K562 (cell line): ENCODE data around the gene SYNGR1. TPM values are rescaled to one million over a fixed set of nuclear protein-coding genes. Genes with fewer than 3 reads are reported as not detected.

Experiments
- CBX5 ChIP-seq: IDR thresholded peaks from 2 replicates; pipeline ENCODE4 v1.6.1; 2014; ENCODE audit warnings: low read depth, borderline replicate concordance
- CXXC5 ChIP-seq: fragments of 250-450 bp; sonication (Bioruptor Pico); IDR thresholded peaks from 2 replicates; pipeline ENCODE4 v1.8.0; 2022; ENCODE audit warnings: inconsistent platforms, mild to moderate bottlenecking, moderate library complexity
- ETV1 ChIP-seq: fragments of 450-650 bp; conservative IDR thresholded peaks from 2 replicates; pipeline ENCODE4 v1.6.1; 2016; ENCODE audit warnings: missing genetic modification characterization, control low read depth, low read depth, missing compliant biosample characterization
- ETV5 ChIP-seq: sonication (generic); formaldehyde crosslinking; IDR thresholded peaks from 2 replicates; pipeline ENCODE4 v1.4.0; 2020; ENCODE audit warnings: low read depth, mild to moderate bottlenecking, missing genetic modification reagents
- HDAC1 ChIP-seq, 2 experiments: fragments of 450-650 bp; IDR thresholded peaks; 2 replicates each; pipeline ENCODE4 v1.6.1; 2016 to 2017; ENCODE audit warnings: inconsistent platforms in 1 of 2, mild to moderate bottlenecking in 1 of 2, moderate library complexity in 1 of 2
- HLTF ChIP-seq: fragments of 450-650 bp; IDR thresholded peaks from 2 replicates; pipeline ENCODE4 v1.6.1; 2016
- LCOR ChIP-seq: sonication (generic); formaldehyde crosslinking; IDR thresholded peaks from 2 replicates; pipeline ENCODE4 v1.8.0; 2022; ENCODE audit warnings: mild to moderate bottlenecking, missing genetic modification reagents
- MNT ChIP-seq, 2 experiments: fragments of 450-650 bp; conservative IDR thresholded peaks; 2 replicates each; pipeline ENCODE4 v1.6.1; 2017; ENCODE audit warnings: mild to moderate bottlenecking in 2 of 2, moderate library complexity in 2 of 2
- MYC ChIP-seq, 2 experiments: fragments of 250-450 bp in 1 of 2; sonication (Bioruptor Pico) in 1 of 2; IDR thresholded peaks; 2 replicates each; pipeline versions ENCODE4 v1.5.1 to v1.6.1; 2012 to 2021; ENCODE audit warnings: low read depth in 2 of 2, borderline replicate concordance in 1 of 2, improper control_type of control experiment in 1 of 2, low read length in 1 of 2, mild to moderate bottlenecking in 1 of 2, moderate library complexity in 1 of 2
- PHF8 ChIP-seq: fragments of 200-600 bp; sonication (generic); IDR thresholded peaks from 2 replicates; pipeline ENCODE4 v1.6.1; 2012; ENCODE audit warnings: mixed run types, mild to moderate bottlenecking, inconsistent platforms, low read length, moderate library complexity, borderline replicate concordance
- POLR3A ChIP-seq: IDR thresholded peaks from 2 replicates; pipeline ENCODE4 v1.6.1; 2011; ENCODE audit warnings: borderline replicate concordance, mild to moderate bottlenecking, moderate library complexity; ENCODE audit not compliant: insufficient read length, insufficient read depth; ENCODE audit errors: extremely low read depth
- PTTG1 ChIP-seq: fragments of 450-650 bp; IDR thresholded peaks from 2 replicates; pipeline ENCODE4 v1.6.1; 2016; ENCODE audit warnings: low read depth, mild to moderate bottlenecking, missing genetic modification characterization, missing compliant biosample characterization
- RBFOX2 ChIP-seq: fragments of 200-400 bp; formaldehyde crosslinking; IDR thresholded peaks from 2 replicates; pipeline ENCODE4 v1.6.1; 2017; ENCODE audit warnings: low read depth, mild to moderate bottlenecking, low read length, moderate library complexity
- RBM14 ChIP-seq: fragments of 200-400 bp; formaldehyde crosslinking; IDR thresholded peaks from 2 replicates; pipeline ENCODE4 v1.6.1; 2018; ENCODE audit warnings: low read depth, mild to moderate bottlenecking, low read length, moderate library complexity, borderline replicate concordance; ENCODE audit not compliant: insufficient read depth
- SNIP1 ChIP-seq: fragments of 450-650 bp; IDR thresholded peaks from 2 replicates; pipeline ENCODE4 v1.7.1; 2017; ENCODE audit warnings: low read depth, mild to moderate bottlenecking
- TEAD4 ChIP-seq, 2 experiments: sonication (generic) in 1 of 2; formaldehyde crosslinking in 1 of 2; IDR thresholded peaks; 2 replicates each; pipeline versions ENCODE4 v1.6.1 to v1.8.0; 2012 to 2022; ENCODE audit warnings: borderline replicate concordance in 1 of 2, inconsistent platforms in 1 of 2, low read length in 1 of 2, mild to moderate bottlenecking in 1 of 2, missing genetic modification reagents in 1 of 2
- ZBTB7A ChIP-seq: IDR thresholded peaks from 2 replicates; pipeline ENCODE4 v1.6.1; 2011; ENCODE audit warnings: low read depth, mild to moderate bottlenecking, low read length, moderate library complexity, borderline replicate concordance; ENCODE audit not compliant: control insufficient read depth
- ZNF639 ChIP-seq, 2 experiments: fragments of 200-800 bp in 1 of 2; sonication (Bioruptor generic) in 1 of 2; sonication (generic) in 1 of 2; formaldehyde crosslinking in 1 of 2; IDR thresholded peaks in 1 of 2; conservative IDR thresholded peaks in 1 of 2; 2 replicates each; pipeline versions ENCODE4 v1.5.0 to v1.6.1; 2016 to 2020; ENCODE audit warnings: missing compliant biosample characterization in 1 of 2, missing genetic modification characterization in 1 of 2, missing genetic modification reagents in 1 of 2
- ZNF778 ChIP-seq: fragments of 450-650 bp; formaldehyde crosslinking; IDR thresholded peaks from 2 replicates; pipeline ENCODE4 v1.4.0; 2020; ENCODE audit warnings: mild to moderate bottlenecking, moderate library complexity
- polyA plus RNA-seq, 8 experiments: library from polyadenylated mRNA; depleted of rRNA in 4 of 8; stranded (reverse) in 5 of 8; unstranded in 3 of 8; fragments of >200 nt; fragmentation: Nextera tagmentation in 2 of 8; fragmentation: Illumina TruSeq in 1 of 8; extraction: Ambion mirVana in 2 of 8; extraction: Trizol in 1 of 8; gene quantifications; 2 replicates each; pipeline versions ENCODE4 v1.2.1 to v1.2.3, GENCODE V29; 2011 to 2014; ENCODE audit warnings: inconsistent platforms in 1 of 8, missing spikeins in 1 of 8
- total RNA-seq, 7 experiments: library from RNA; depleted of rRNA in 6 of 7; stranded (reverse); fragments of >200 nt in 6 of 7; fragmentation: Illumina TruSeq in 2 of 7; extraction: Trizol in 2 of 7; gene quantifications; 2 replicates each; pipeline versions ENCODE4 v1.2.1 to v1.2.3, GENCODE V29; 2011 to 2021; ENCODE audit warnings: low replicate concordance in 1 of 7
- TF ChIP-seq, protein P1 (sequence below): fragments of 200-800 bp; sonication (Bioruptor generic); IDR thresholded peaks from 2 replicates; pipeline ENCODE4 v1.6.1; 2017; ENCODE audit warnings: missing genetic modification characterization, missing compliant biosample characterization

SYNGR1 gene
- total and polyA plus RNA-seq, 9 of the 15 experiments (the other 6 are each of a cell fraction or from before 2014, with no cell fraction given), result 1.8 to 15.9 (median 5.5) TPM

DNA sequence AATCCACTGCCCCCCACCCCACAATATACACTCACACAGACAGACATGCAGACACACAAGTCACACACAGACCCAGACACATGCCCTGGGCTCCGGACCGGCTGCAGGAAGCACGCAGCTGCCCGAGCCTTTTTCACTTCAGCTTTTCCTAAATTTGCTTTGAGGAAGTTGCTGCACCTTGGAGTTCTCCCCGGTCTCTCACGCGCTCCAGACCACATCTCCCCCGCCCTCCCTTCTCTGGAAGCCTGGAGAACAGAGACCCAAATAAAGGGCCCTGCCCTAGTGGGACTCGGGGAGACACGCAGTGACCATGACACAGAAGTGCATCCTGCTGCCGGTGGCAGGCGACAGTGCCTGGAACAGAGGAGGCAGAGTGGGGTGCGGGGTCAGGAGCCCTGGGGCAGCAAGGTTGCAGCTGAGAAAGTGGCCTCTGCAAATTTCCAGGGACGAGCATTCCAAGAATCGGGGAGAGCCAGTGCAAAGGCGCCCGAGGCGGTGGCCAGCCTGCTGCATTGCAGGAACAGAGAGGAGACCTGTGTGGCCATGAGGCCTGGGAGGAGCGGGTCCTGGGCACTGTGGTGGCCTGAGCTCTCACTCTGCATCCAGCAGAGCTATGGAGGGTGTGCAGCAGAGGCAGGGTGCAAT lies 49.5 kb upstream of the SYNGR1 start (continued):
- TF ChIP-seq ETV5 (0 out of 2 replicates have a peak, but pooled peaks have one; percentile 27), MNT (conservative IDR thresholded peaks at IDR 0.05) (0 out of 4 replicates have a peak, but pooled peaks of 1 of the 2 experiments have one; percentile 21), ZNF639 (CRISPR knock-in tag; conservative IDR thresholded peaks at IDR 0.05 in 1 of 2, IDR thresholded peaks at IDR 0.05 in 1 of 2) (no peak), RBFOX2 (no peak), ETV1 (tag) (no peak), HLTF (no peak), RBM14 (no peak), LCOR (CRISPR knock-in tag) (no peak), MYC (IDR thresholded peaks at IDR 0.05; ENCODE audit: low read depth, low read length) (0 out of 2 replicates have a peak, but pooled peaks have one; percentile 10), MYC (CRISPR knock-in tag; IDR thresholded peaks at IDR 0.05; ENCODE audit: borderline replicate concordance, low read depth) (no peak), CXXC5 (CRISPR knock-in tag) (0 out of 2 replicates have a peak, but pooled peaks have one; percentile 15), ZBTB7A (0 out of 2 replicates have a peak, but pooled peaks have one; percentile 11), TEAD4 (IDR thresholded peaks at IDR 0.05; ENCODE audit: low read length) (no peak), TEAD4 (CRISPR knock-in tag; IDR thresholded peaks at IDR 0.05; ENCODE audit: borderline replicate concordance) (no peak), PHF8 (peak; percentile 33; the same call in 1 of the 2 replicates), SNIP1 (no peak), POLR3A (no peak), PTTG1 (no peak), HDAC1 (IDR thresholded peaks at IDR 0.05) (peak in 1 of 2 experiments; percentile 34; a peak in 1 of 4 replicates), ZNF778 (CRISPR knock-in tag) (no peak), CBX5 (no peak)
- TF ChIP-seq, protein P1, sequence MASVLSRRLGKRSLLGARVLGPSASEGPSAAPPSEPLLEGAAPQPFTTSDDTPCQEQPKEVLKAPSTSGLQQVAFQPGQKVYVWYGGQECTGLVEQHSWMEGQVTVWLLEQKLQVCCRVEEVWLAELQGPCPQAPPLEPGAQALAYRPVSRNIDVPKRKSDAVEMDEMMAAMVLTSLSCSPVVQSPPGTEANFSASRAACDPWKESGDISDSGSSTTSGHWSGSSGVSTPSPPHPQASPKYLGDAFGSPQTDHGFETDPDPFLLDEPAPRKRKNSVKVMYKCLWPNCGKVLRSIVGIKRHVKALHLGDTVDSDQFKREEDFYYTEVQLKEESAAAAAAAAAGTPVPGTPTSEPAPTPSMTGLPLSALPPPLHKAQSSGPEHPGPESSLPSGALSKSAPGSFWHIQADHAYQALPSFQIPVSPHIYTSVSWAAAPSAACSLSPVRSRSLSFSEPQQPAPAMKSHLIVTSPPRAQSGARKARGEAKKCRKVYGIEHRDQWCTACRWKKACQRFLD (CRISPR knock-in tag), result no peak
